IMR-90 (cell line): ENCODE data around the gene PTRHD1. TPM values are rescaled to one million over a fixed set of nuclear protein-coding genes. Genes with fewer than 3 reads are reported as not detected.

ENCODE experiments used
- ATAC-seq: fragments of 200-7000 bp; cut with Tn5 transposase; 2 replicates; pipeline ENCODE4 v1.9.1; 2020; ENCODE audit warnings: low read depth, mild to moderate bottlenecking, moderate library complexity
- BruUV-seq: library from RNA; stranded (reverse); fragments of 400-500 nt; replicated peaks from 2 replicates; lab custom pipeline; 2021; lab: Mats Ljungman, UMichigan
- CTCF ChIA-PET: fragments of 300-600 bp; formaldehyde crosslinking; extraction: SDS; loops from one replicate; lab custom pipeline; 2021; ENCODE audit warnings: antibody characterized with exemption; lab: Yijun Ruan, JAX
- POLR2A ChIA-PET: fragments of 300-600 bp; sonication (Branson Sonifier 250); formaldehyde crosslinking; loops from one replicate; lab custom pipeline; 2022; ENCODE audit warnings: antibody characterized with exemption; ENCODE audit not compliant: unreplicated experiment; lab: Charles Lee
- DNase-seq: peaks from one replicate; pipeline ENCODE4 v3.0.0; 2013
- H2AFZ ChIP-seq: replicated peaks from 2 replicates; pipeline ENCODE3; 2013; ENCODE audit warnings: low read length, mild to moderate bottlenecking; ENCODE audit not compliant: poor library complexity
- H2AK5ac ChIP-seq: 2 replicates; pipeline ENCODE4 v1.6.1; 2013; ENCODE audit warnings: low read depth, low read length, inconsistent platforms
- H2AK9ac ChIP-seq: replicated peaks from 2 replicates; pipeline ENCODE3; 2013; ENCODE audit warnings: mild to moderate bottlenecking, low read depth, low read length, moderate library complexity; ENCODE audit not compliant: poor library complexity
- H2BK120ac ChIP-seq: 2 replicates; pipeline ENCODE4 v1.6.1; 2013; ENCODE audit warnings: low read depth, low read length, inconsistent platforms
- H2BK15ac ChIP-seq: 3 replicates; pipeline ENCODE4 v1.6.1; 2013; ENCODE audit warnings: low read depth, low read length, inconsistent platforms
- H2BK20ac ChIP-seq: 2 replicates; pipeline ENCODE4 v1.6.1; 2013; ENCODE audit warnings: low read depth, mild to moderate bottlenecking, inconsistent platforms, low read length, moderate library complexity
- H2BK5ac ChIP-seq: 2 replicates; pipeline ENCODE4 v1.6.1; 2013; ENCODE audit warnings: mild to moderate bottlenecking, low read depth, low read length, inconsistent platforms; ENCODE audit not compliant: poor library complexity, severe bottlenecking
- H3K14ac ChIP-seq: replicated peaks from 2 replicates; pipeline ENCODE4 v1.6.1; 2013; ENCODE audit warnings: low read depth, low read length, inconsistent platforms
- H3K18ac ChIP-seq: 2 replicates; pipeline ENCODE4 v1.6.1; 2013; ENCODE audit warnings: low read depth, low read length, control low read depth
- H3K23ac ChIP-seq: 2 replicates; pipeline ENCODE4 v1.6.1; 2013; ENCODE audit warnings: low read depth, low read length, inconsistent platforms
- H3K27ac ChIP-seq: 2 replicates; pipeline ENCODE4 v1.5.1; 2013; ENCODE audit warnings: mild to moderate bottlenecking, control low read depth, low read length; ENCODE audit not compliant: insufficient read depth
- H3K27me3 ChIP-seq: 2 replicates; pipeline ENCODE4 v1.6.1; 2013; ENCODE audit warnings: low read length; ENCODE audit not compliant: control insufficient read depth, insufficient read depth
- H3K36me3 ChIP-seq: 2 replicates; pipeline ENCODE4 v1.6.1; 2013; ENCODE audit warnings: low read length, mixed read lengths; ENCODE audit not compliant: control insufficient read depth, insufficient read depth
- H3K4ac ChIP-seq: 2 replicates; pipeline ENCODE4 v1.6.1; 2013; ENCODE audit warnings: low read depth, low read length, inconsistent platforms
- H3K4me1 ChIP-seq: 2 replicates; pipeline ENCODE4 v1.6.1; 2013; ENCODE audit warnings: low read length, mixed read lengths; ENCODE audit not compliant: control insufficient read depth, insufficient read depth
- H3K4me2 ChIP-seq: 2 replicates; pipeline ENCODE4 v1.6.1; 2013; ENCODE audit warnings: low read depth, mild to moderate bottlenecking, control low read depth, low read length, moderate library complexity
- H3K4me3 ChIP-seq: 2 replicates; pipeline ENCODE4 v1.5.1; 2013; ENCODE audit warnings: low read depth, mild to moderate bottlenecking, control low read depth, low read length, moderate library complexity; ENCODE audit not compliant: insufficient read depth
- H3K56ac ChIP-seq: 2 replicates; pipeline ENCODE4 v1.6.1; 2013; ENCODE audit warnings: low read length, inconsistent platforms; ENCODE audit not compliant: insufficient read depth; ENCODE audit errors: extremely low read depth
- H3K79me1 ChIP-seq, 2 experiments: 2 replicates each; pipeline ENCODE4 v1.6.1; 2013; ENCODE audit warnings: low read length in 2 of 2, inconsistent platforms in 1 of 2, low read depth in 1 of 2
- H3K9ac ChIP-seq: 2 replicates; pipeline ENCODE4 v1.6.1; 2013; ENCODE audit warnings: low read depth, low read length, control low read depth
- H3K9me1 ChIP-seq: 2 replicates; pipeline ENCODE4 v1.6.1; 2013; ENCODE audit warnings: low read length, inconsistent platforms; ENCODE audit not compliant: insufficient read depth
- H3K9me3 ChIP-seq: 2 replicates; pipeline ENCODE4 v1.6.1; 2013; ENCODE audit warnings: low read length; ENCODE audit not compliant: control insufficient read depth, insufficient read depth
- H4K20me1 ChIP-seq: 2 replicates; pipeline ENCODE4 v1.6.1; 2013; ENCODE audit warnings: low read length, inconsistent platforms; ENCODE audit not compliant: insufficient read depth
- H4K5ac ChIP-seq: 2 replicates; pipeline ENCODE4 v1.6.1; 2013; ENCODE audit warnings: mild to moderate bottlenecking, low read depth, low read length, control low read depth
- H4K8ac ChIP-seq, 2 experiments: 2 replicates each; pipeline ENCODE4 v1.6.1; 2013; ENCODE audit warnings: low read depth in 2 of 2, low read length in 2 of 2, control low read depth in 1 of 2, inconsistent platforms in 1 of 2
- H4K91ac ChIP-seq: 2 replicates; pipeline ENCODE4 v1.6.1; 2013; ENCODE audit warnings: low read depth, low read length, inconsistent platforms; ENCODE audit not compliant: insufficient read depth
- BHLHE40 ChIP-seq: fragments of 150-350 bp; IDR thresholded peaks from 2 replicates; pipeline ENCODE4 v1.6.1; 2016; ENCODE audit warnings: mild to moderate bottlenecking, low read depth, low read length
- CEBPB ChIP-seq: IDR thresholded peaks from 2 replicates; pipeline ENCODE4 v1.6.1; 2012; ENCODE audit warnings: low read depth, low read length, improper control_type of control experiment
- CHD1 ChIP-seq: IDR thresholded peaks from 2 replicates; pipeline ENCODE4 v1.6.1; 2012; ENCODE audit warnings: low read depth, low read length, improper control_type of control experiment
- CTCF ChIP-seq: conservative IDR thresholded peaks from 2 replicates; pipeline ENCODE4 v1.5.1; 2012; ENCODE audit warnings: mild to moderate bottlenecking, low read depth, low read length, improper control_type of control experiment
- ELK1 ChIP-seq: fragments of 150-350 bp; IDR thresholded peaks from 2 replicates; pipeline ENCODE4 v1.6.1; 2016; ENCODE audit warnings: low read depth, mild to moderate bottlenecking, low read length, moderate library complexity, borderline replicate concordance
- FOS ChIP-seq: fragments of 150-350 bp; IDR thresholded peaks from 2 replicates; pipeline ENCODE4 v1.6.1; 2016; ENCODE audit warnings: low read depth, low read length
- MAFK ChIP-seq: IDR thresholded peaks from 2 replicates; pipeline ENCODE4 v1.6.1; 2012; ENCODE audit warnings: low read depth, low read length, improper control_type of control experiment
- MAZ ChIP-seq: IDR thresholded peaks from 2 replicates; pipeline ENCODE4 v1.6.1; 2012; ENCODE audit warnings: low read depth, mild to moderate bottlenecking, low read length, improper control_type of control experiment, moderate library complexity, borderline replicate concordance
- MXI1 ChIP-seq: IDR thresholded peaks from 2 replicates; pipeline ENCODE4 v1.6.1; 2012; ENCODE audit warnings: low read depth, mild to moderate bottlenecking, low read length, moderate library complexity, borderline replicate concordance
- NFE2L2 ChIP-seq: fragments of 150-350 bp; IDR thresholded peaks from 2 replicates; pipeline ENCODE4 v1.6.1; 2016; ENCODE audit warnings: low read depth, mild to moderate bottlenecking, low read length
- POLR2A ChIP-seq: IDR thresholded peaks from 2 replicates; pipeline ENCODE4 v1.6.1; 2012; ENCODE audit warnings: mild to moderate bottlenecking, low read depth, low read length
- RAD21 ChIP-seq: IDR thresholded peaks from 2 replicates; pipeline ENCODE4 v1.6.1; 2012; ENCODE audit warnings: low read length, improper control_type of control experiment
- RCOR1 ChIP-seq: IDR thresholded peaks from 2 replicates; pipeline ENCODE4 v1.6.1; 2012; ENCODE audit warnings: mild to moderate bottlenecking, low read length, improper control_type of control experiment; ENCODE audit not compliant: insufficient replicate concordance
- RFX5 ChIP-seq: IDR thresholded peaks from 2 replicates; pipeline ENCODE4 v1.8.0; 2012; ENCODE audit warnings: low read depth, mild to moderate bottlenecking, low read length, moderate library complexity
- SMC3 ChIP-seq: fragments of 150-350 bp; IDR thresholded peaks from 2 replicates; pipeline ENCODE4 v1.6.1; 2016; ENCODE audit warnings: low read depth, mild to moderate bottlenecking, antibody characterized with exemption, low read length, moderate library complexity
- USF2 ChIP-seq: fragments of 150-350 bp; IDR thresholded peaks from 2 replicates; pipeline ENCODE4 v1.6.1; 2017; ENCODE audit warnings: mild to moderate bottlenecking, antibody characterized with exemption, low read length, low read depth
- WGBS, 2 experiments: methylation state at CpG; one replicate each; pipeline versions ENCODE4 v1.1.5 to v1.1.7; 2013; ENCODE audit warnings: missing lambda C conversion rate in 2 of 2; ENCODE audit not compliant: insufficient read length in 1 of 2; ENCODE audit errors: extremely low coverage in 2 of 2; 5-methylcytosine and 5-hydroxymethylcytosine counted together
- dilution Hi-C: fragments of 300-500 bp; cut with HindIII; formaldehyde crosslinking; loops from one replicate; pipeline ENCODE4 v1.14.3; 2018; ENCODE audit warnings: low sequenced_read_pairs; ENCODE audit not compliant: unreplicated experiment
- in situ Hi-C: fragments of 300-500 bp; cut with MboI; formaldehyde crosslinking; loops from 3 replicates; pipeline ENCODE4 v1.14.3; 2019; ENCODE audit warnings: low sequenced_read_pairs, inconsistent platforms, mixed read lengths
- intact Hi-C: fragments of 100-400 bp; cut with micrococcal nuclease; formaldehyde crosslinking; loops from 2 replicates; pipeline ENCODE4 v1.10.0; 2022
- polyA plus RNA-seq, 3 experiments: library from polyadenylated mRNA; depleted of rRNA; stranded (reverse); fragments of >200 nt; gene quantifications; 2 replicates each; pipeline ENCODE4 v1.2.3, GENCODE V29; 2012; ENCODE audit warnings: low replicate concordance in 1 of 3
- total RNA-seq: library from RNA; depleted of rRNA; stranded (reverse); fragments of >200 nt; gene quantifications from 2 replicates; pipeline ENCODE4 v1.2.3, GENCODE V29; 2012

PTRHD1 gene
- total and polyA plus RNA-seq, 2 of the 4 experiments (the other 2 are of a cell fraction) = 11.7 to 30.9 TPM

DNA sequence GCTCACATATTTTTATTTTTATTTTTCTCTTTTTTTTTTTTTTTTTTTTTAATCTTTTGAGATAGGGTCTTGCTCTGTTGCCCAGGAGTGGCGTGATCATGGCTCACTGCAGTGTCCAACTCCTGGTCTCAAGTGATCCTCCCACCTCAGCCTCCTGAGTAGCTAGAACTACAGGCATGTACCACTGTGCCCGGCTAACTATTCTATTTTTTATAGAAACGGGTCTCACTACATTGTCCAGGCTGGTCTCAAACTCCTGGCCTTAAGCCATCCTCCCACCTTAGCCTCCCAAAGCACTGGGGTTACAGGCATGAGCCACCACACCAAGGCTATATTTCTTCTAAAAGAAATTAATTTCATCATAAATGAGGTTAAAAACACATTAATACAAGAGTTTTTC lies 45.9 kb downstream of the PTRHD1 start:
- no peak for DNase-seq
- Histone ChIP-seq H2BK5ac (no peak overlapping the region), H2AK9ac (no peak overlapping the region), H3K9ac (no peak overlapping the region), H3K4me2 (no peak overlapping the region), H4K91ac (no peak overlapping the region), H4K20me1 (no peaks in the 10 kb centered on the region), H3K9me1 (no peaks in the 10 kb centered on the region), H3K23ac (no peak overlapping the region), H3K79me1 (no peaks in the 10 kb centered on the region), H3K56ac (no peak overlapping the region), H3K27me3 (no peaks in the 10 kb centered on the region), H4K5ac (no peak overlapping the region), H3K4ac (no peak overlapping the region), H2BK20ac (no peak overlapping the region), H3K4me3 (no peak overlapping the region), H3K36me3 (peaks cover 1% of the 10 kb centered on the region; the same call in 1 of the 2 replicates), H3K9me3 (no peaks in the 10 kb centered on the region), H4K8ac (no peak overlapping the region), H3K27ac (no peak overlapping the region), H2BK120ac (no peak overlapping the region), H3K18ac (no peak overlapping the region), H2BK15ac (no peak overlapping the region), H3K14ac (no peak overlapping the region), H2AFZ (no peak overlapping the region), H3K4me1 (no peaks in the 10 kb centered on the region), H2AK5ac (no peak overlapping the region)
- TF ChIP-seq MAZ (no peak), BHLHE40 (no peak), ELK1 (no peak), CTCF (no peak), RFX5 (no peak), POLR2A (no peak), USF2 (no peak), SMC3 (no peak), RAD21 (no peak), NFE2L2 (no peak), CEBPB (no peak), MXI1 (no peak), CHD1 (no peak), MAFK (no peak), RCOR1 (no peak), FOS (no peak)
- no peak for ATAC-seq
- ChIA-PET CTCF (interaction anchor here (0.7 kb wide), 1 partner anchor 42 kb away, joined by 6 read pairs; no protein-coding TSS in a partner anchor), POLR2A (no interaction called here)
- intact Hi-C loops (no loop called here), dilution Hi-C loops (no loop called here), in situ Hi-C loops (no loop called here)
- WGBS, 2 experiments = 100% methylated on average over 1 of the region's 3 CpGs; no CpG with 5 or more reads in 1 of the 2 experiments
- no TSS peak for BruUV-seq
